ENCODE data around the gene TMEM40.

GRCh38 chr3:12808587-12808986 is 49.5 kb upstream of the TMEM40 start:
- TF ChIP-seq, protein P1, sequence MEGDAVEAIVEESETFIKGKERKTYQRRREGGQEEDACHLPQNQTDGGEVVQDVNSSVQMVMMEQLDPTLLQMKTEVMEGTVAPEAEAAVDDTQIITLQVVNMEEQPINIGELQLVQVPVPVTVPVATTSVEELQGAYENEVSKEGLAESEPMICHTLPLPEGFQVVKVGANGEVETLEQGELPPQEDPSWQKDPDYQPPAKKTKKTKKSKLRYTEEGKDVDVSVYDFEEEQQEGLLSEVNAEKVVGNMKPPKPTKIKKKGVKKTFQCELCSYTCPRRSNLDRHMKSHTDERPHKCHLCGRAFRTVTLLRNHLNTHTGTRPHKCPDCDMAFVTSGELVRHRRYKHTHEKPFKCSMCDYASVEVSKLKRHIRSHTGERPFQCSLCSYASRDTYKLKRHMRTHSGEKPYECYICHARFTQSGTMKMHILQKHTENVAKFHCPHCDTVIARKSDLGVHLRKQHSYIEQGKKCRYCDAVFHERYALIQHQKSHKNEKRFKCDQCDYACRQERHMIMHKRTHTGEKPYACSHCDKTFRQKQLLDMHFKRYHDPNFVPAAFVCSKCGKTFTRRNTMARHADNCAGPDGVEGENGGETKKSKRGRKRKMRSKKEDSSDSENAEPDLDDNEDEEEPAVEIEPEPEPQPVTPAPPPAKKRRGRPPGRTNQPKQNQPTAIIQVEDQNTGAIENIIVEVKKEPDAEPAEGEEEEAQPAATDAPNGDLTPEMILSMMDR (IDR thresholded peaks at IDR 0.05; ENCODE audit: low read depth, low read length): no peak
- TF ChIP-seq POLR2A (IDR thresholded peaks at IDR 0.05; ENCODE audit: extremely low read depth, insufficient read length): no peak
- TF ChIP-seq MAX (IDR thresholded peaks at IDR 0.05; ENCODE audit: low read depth, low read length): no peak

All from NB4 (cell line).